Activated T-cell treated with anti-CD3 and anti-CD28 coated beads, Interleukin-2, amount 50 U/mL, for 24 hours (primary cell): ENCODE measurements around the gene AGPAT3.

Source experiments
- DNase-seq: peaks from one replicate; pipeline ENCODE4 v3.0.0-alpha.2; 2020
- H3K27ac Mint-ChIP-seq: 2 replicates; pipeline ENCODE4 v1.8.0; 2020; ENCODE audit warnings: mild to moderate bottlenecking, mixed read lengths
- H3K27me3 Mint-ChIP-seq: 2 replicates; pipeline ENCODE4 v1.8.0; 2020; ENCODE audit warnings: mixed read lengths
- H3K36me3 Mint-ChIP-seq: 2 replicates; pipeline ENCODE4 v1.8.0; 2020; ENCODE audit warnings: low read depth, mixed read lengths
- H3K4me1 Mint-ChIP-seq: 2 replicates; pipeline ENCODE4 v1.8.0; 2020; ENCODE audit warnings: low read depth, mixed read lengths
- H3K4me3 Mint-ChIP-seq: 2 replicates; pipeline ENCODE4 v1.8.0; 2020; ENCODE audit warnings: mild to moderate bottlenecking, moderate library complexity, mixed read lengths
- H3K9me3 Mint-ChIP-seq: 2 replicates; pipeline ENCODE4 v1.8.0; 2020; ENCODE audit warnings: mixed read lengths

AGPAT3 gene

GRCh38 chr21:43971992-43972255, 106.9 kb downstream of the AGPAT3 start:
- H3K4me1 Mint-ChIP-seq, result peaks cover 10% of the 10 kb centered on the region
- H3K9me3 Mint-ChIP-seq, result no peaks in the 10 kb centered on the region
- no peak for DNase-seq
- H3K4me3 Mint-ChIP-seq, result no peak overlapping the region
- H3K27me3 Mint-ChIP-seq, result no peaks in the 10 kb centered on the region
- no peak overlapping the region for H3K27ac Mint-ChIP-seq
- peaks cover 64% of the 10 kb centered on the region for H3K36me3 Mint-ChIP-seq

- no peak overlapping the region for H3K4me3 Mint-ChIP-seq
- H3K27me3 Mint-ChIP-seq, result no peaks in the 10 kb centered on the region
- H3K4me1 Mint-ChIP-seq, result peaks cover 10% of the 10 kb centered on the region
- H3K9me3 Mint-ChIP-seq, result no peaks in the 10 kb centered on the region
- H3K27ac Mint-ChIP-seq, result peak overlapping the region; percentile 63
- H3K36me3 Mint-ChIP-seq, result peaks cover 67% of the 10 kb centered on the region
- DNase-seq, result no peak
Measured at GRCh38 chr21:43972850-43973633, 108.0 kb downstream of the AGPAT3 start.

DNA sequence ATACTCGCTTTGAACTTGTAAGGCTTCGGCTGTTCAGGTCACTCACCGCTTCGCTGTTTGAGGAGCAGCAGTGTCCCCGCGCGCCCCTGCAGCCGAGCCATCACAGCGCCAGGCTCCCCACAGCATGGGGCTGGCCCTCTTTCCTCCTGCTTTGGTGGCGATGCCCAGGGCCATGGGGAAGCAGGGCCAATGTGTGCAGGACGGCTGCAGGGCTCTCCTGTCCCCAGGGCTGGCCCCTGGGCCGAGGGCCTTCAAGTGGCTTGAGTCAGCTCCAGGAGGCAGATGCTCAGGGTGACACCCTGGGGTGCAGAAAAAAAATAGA, 108.6 kb downstream of the AGPAT3 start:
- H3K27me3 Mint-ChIP-seq, result no peaks in the 10 kb centered on the region
- H3K4me3 Mint-ChIP-seq, result no peak overlapping the region
- H3K36me3 Mint-ChIP-seq, result peaks cover 70% of the 10 kb centered on the region
- no peak overlapping the region for H3K27ac Mint-ChIP-seq
- no peaks in the 10 kb centered on the region for H3K9me3 Mint-ChIP-seq
- no peak for DNase-seq
- H3K4me1 Mint-ChIP-seq, result peaks cover 10% of the 10 kb centered on the region

- no peak overlapping the region for H3K4me3 Mint-ChIP-seq
- no peaks in the 10 kb centered on the region for H3K27me3 Mint-ChIP-seq
- H3K9me3 Mint-ChIP-seq, result no peaks in the 10 kb centered on the region
- no peak for DNase-seq
- peaks cover 68% of the 10 kb centered on the region for H3K36me3 Mint-ChIP-seq
- peaks cover 10% of the 10 kb centered on the region for H3K4me1 Mint-ChIP-seq
- peak overlapping the region; percentile 81 for H3K27ac Mint-ChIP-seq
Measured at GRCh38 chr21:43974791-43975468, 109.9 kb downstream of the AGPAT3 start.

- Mint-ChIP-seq H3K27ac (peak overlapping the region; percentile 81), H3K9me3 (no peaks in the 10 kb centered on the region), H3K27me3 (no peaks in the 10 kb centered on the region), H3K36me3 (peaks cover 65% of the 10 kb centered on the region), H3K4me3 (no peak overlapping the region), H3K4me1 (peaks cover 10% of the 10 kb centered on the region)
- peak; percentile 88 for DNase-seq
Measured at GRCh38 chr21:43975469-43976098, 110.6 kb downstream of the AGPAT3 start.

DNA sequence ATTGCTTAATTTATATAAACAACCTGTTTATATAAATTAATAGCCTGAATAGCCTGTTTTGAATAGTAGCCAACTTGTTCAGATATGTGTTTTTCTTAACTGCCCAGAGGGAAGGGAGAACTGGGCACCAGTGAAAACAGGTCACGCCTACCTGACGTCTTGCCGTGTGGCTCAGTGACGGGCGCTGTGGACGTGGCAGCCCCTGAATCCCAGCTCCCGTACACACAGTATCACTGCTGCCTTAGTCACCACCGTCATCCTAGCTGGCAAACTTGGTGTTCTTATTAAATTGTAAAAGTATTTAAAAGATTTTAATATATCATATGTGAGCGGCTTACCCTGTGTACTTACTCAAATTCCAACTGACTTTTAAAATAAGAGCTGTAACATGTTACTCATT, 111.6 kb downstream of the AGPAT3 start:
- H3K36me3 Mint-ChIP-seq, result peaks cover 64% of the 10 kb centered on the region

DNA sequence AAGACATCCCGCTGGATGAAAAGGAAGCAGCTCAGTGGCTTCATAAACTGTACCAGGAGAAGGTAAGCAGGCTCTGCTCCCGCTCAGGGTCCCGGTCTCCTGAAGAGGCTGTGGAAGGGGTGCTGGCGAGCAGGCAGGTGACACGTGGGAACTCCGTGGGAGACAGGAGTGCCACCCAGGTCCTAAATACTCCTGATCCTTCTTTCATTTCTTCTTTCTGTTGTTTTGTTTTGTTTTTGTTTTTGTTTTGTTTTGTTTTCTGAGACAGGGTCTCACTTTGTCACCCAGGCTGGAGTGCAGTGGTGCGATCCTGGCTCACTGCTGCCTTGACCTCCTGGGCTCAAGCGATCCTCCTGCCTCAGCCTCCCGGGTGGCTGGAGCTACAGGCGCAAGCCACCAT, 113.0 kb downstream of the AGPAT3 start:
- H3K4me3 Mint-ChIP-seq, result no peak overlapping the region
- peaks cover 64% of the 10 kb centered on the region for H3K36me3 Mint-ChIP-seq
- peaks cover 12% of the 10 kb centered on the region for H3K4me1 Mint-ChIP-seq
- DNase-seq, result no peak
- peak overlapping the region; percentile 50 for H3K27ac Mint-ChIP-seq
- H3K9me3 Mint-ChIP-seq, result no peaks in the 10 kb centered on the region
- H3K27me3 Mint-ChIP-seq, result no peaks in the 10 kb centered on the region

More for the DNA sequence above, 111.6 kb downstream of the AGPAT3 start:
- Mint-ChIP-seq H3K9me3 (no peaks in the 10 kb centered on the region), H3K4me3 (no peak overlapping the region), H3K27ac (no peak overlapping the region), H3K4me1 (peaks cover 10% of the 10 kb centered on the region), H3K27me3 (no peaks in the 10 kb centered on the region)
- DNase-seq, result no peak

GRCh38 chr21:43979654-43980053, 114.6 kb downstream of the AGPAT3 start:
- DNase-seq, result no peak
- peaks cover 13% of the 10 kb centered on the region for H3K4me1 Mint-ChIP-seq
- H3K4me3 Mint-ChIP-seq, result no peak overlapping the region
- no peaks in the 10 kb centered on the region for H3K9me3 Mint-ChIP-seq
- no peak overlapping the region for H3K27ac Mint-ChIP-seq
- no peaks in the 10 kb centered on the region for H3K27me3 Mint-ChIP-seq
- peaks cover 63% of the 10 kb centered on the region for H3K36me3 Mint-ChIP-seq

DNA sequence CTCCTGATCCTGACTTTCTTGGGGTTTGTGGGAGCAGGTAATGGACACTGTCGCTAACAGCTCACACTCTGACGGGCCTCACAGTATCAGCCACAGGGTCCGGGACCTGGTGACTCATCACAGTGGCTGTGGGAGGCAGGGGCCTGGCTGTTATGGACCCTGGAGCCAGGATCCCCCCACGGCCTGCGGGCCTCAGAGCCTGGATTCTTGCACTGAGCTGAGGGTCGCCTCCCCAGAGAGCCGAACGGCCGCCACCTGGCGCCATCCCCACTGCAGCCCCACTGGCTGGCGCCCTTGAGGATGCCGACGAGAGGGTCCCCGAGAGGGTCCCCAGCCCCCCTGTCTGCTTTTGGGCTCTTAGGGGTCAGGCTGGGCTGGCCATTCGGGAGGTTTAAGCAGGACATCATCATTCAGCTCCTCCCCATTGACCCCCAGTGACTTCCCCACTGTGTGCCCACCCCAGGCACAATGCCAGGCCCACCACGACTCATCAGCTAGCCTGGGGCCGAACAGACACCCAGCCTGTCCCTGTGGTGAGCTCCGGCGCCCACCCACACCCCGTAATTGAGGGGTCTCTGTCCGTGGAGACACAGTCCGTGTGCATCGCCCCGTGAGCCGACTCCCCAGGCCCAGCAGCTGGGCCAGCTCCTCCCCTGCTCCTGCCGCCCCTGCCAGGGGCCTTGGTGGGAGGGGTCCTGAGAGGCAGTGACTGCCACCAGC, 116.3 kb downstream of the AGPAT3 start:
- H3K36me3 Mint-ChIP-seq, result peaks cover 57% of the 10 kb centered on the region
- H3K27ac Mint-ChIP-seq, result no peak overlapping the region
- no peaks in the 10 kb centered on the region for H3K9me3 Mint-ChIP-seq
- no peak for DNase-seq
- no peak overlapping the region for H3K4me3 Mint-ChIP-seq
- peaks cover 15% of the 10 kb centered on the region for H3K4me1 Mint-ChIP-seq
- H3K27me3 Mint-ChIP-seq, result no peaks in the 10 kb centered on the region

- Mint-ChIP-seq H3K27me3 (no peaks in the 10 kb centered on the region), H3K36me3 (peaks cover 57% of the 10 kb centered on the region), H3K9me3 (no peaks in the 10 kb centered on the region), H3K4me3 (no peak overlapping the region), H3K4me1 (peaks cover 19% of the 10 kb centered on the region), H3K27ac (no peak overlapping the region)
- no peak for DNase-seq
Measured at GRCh38 chr21:43981871-43982210, 116.8 kb downstream of the AGPAT3 start.

GRCh38 chr21:43982489-43983078, 117.6 kb downstream of the AGPAT3 start:
- H3K4me3 Mint-ChIP-seq, result no peak overlapping the region
- no peaks in the 10 kb centered on the region for H3K27me3 Mint-ChIP-seq
- no peak for DNase-seq
- no peaks in the 10 kb centered on the region for H3K9me3 Mint-ChIP-seq
- H3K4me1 Mint-ChIP-seq, result peaks cover 19% of the 10 kb centered on the region
- peaks cover 49% of the 10 kb centered on the region for H3K36me3 Mint-ChIP-seq
- H3K27ac Mint-ChIP-seq, result peak overlapping the region; percentile 57

GRCh38 chr21:43983390-43983789, 118.4 kb downstream of the AGPAT3 start:
- peaks cover 19% of the 10 kb centered on the region for H3K4me1 Mint-ChIP-seq
- H3K9me3 Mint-ChIP-seq, result no peaks in the 10 kb centered on the region
- H3K27me3 Mint-ChIP-seq, result no peaks in the 10 kb centered on the region
- H3K27ac Mint-ChIP-seq, result no peak overlapping the region
- no peak for DNase-seq
- no peak overlapping the region for H3K4me3 Mint-ChIP-seq
- H3K36me3 Mint-ChIP-seq, result peaks cover 42% of the 10 kb centered on the region

DNA sequence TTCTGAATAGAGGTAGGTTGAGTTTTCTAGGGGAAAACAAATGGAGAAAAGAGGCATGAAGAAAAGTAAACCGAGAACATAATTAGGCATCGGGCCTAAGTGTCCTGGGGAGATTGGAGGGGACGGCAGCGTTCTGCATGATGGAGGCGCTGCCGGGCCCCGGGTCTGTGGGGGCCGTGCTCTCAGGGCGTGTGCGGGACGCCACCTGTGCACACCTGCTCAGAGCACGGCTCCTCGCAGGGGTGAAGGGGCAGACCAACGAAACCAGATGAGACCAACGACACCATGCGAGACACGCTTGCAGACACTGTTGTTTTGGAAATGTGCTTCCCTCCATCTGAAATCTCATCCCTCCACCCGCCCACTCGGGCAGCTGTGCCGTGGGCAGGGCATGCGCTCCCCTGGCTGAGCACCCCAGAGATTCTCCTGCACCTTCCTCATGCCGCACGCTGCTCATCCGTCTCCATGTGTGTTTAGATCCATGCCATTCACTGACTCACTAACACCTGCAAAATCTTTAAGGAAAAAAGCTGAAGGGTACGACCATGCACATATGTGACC, 118.9 kb downstream of the AGPAT3 start:
- H3K4me1 Mint-ChIP-seq, result peaks cover 19% of the 10 kb centered on the region
- H3K4me3 Mint-ChIP-seq, result no peak overlapping the region
- peaks cover 37% of the 10 kb centered on the region for H3K36me3 Mint-ChIP-seq
- peak overlapping the region; percentile 47 for H3K27ac Mint-ChIP-seq
- H3K9me3 Mint-ChIP-seq, result no peaks in the 10 kb centered on the region
- H3K27me3 Mint-ChIP-seq, result no peaks in the 10 kb centered on the region
- no peak for DNase-seq

- H3K4me3 Mint-ChIP-seq, result no peak overlapping the region
- DNase-seq, result no peak
Measured at GRCh38 chr21:43984905-43985689, 120.1 kb downstream of the AGPAT3 start.

More at GRCh38 chr21:43984905-43985689, 120.1 kb downstream of the AGPAT3 start:
- peaks cover 31% of the 10 kb centered on the region for H3K36me3 Mint-ChIP-seq
- H3K4me1 Mint-ChIP-seq, result peaks cover 19% of the 10 kb centered on the region
- H3K27me3 Mint-ChIP-seq, result no peaks in the 10 kb centered on the region
- H3K27ac Mint-ChIP-seq, result no peak overlapping the region
- H3K9me3 Mint-ChIP-seq, result no peaks in the 10 kb centered on the region
